Urinary bladder (tissue), 4 donors: ENCODE measurements around the gene NDEL1. TPM values are rescaled to one million over a fixed set of nuclear protein-coding genes. Genes with fewer than 3 reads are reported as not detected.

Source experiments
- DNase-seq: peaks from one replicate; pipeline ENCODE4 v3.0.0-alpha.2; 2015; ENCODE audit errors: extremely low spot score
- H3K27ac ChIP-seq: one replicate; pipeline ENCODE4 v1.5.1; 2013; ENCODE audit warnings: low read depth, mild to moderate bottlenecking, moderate library complexity
- H3K36me3 ChIP-seq: one replicate; pipeline ENCODE4 v1.6.1; 2013; ENCODE audit warnings: mild to moderate bottlenecking, moderate library complexity; ENCODE audit not compliant: insufficient read depth
- H3K4me1 ChIP-seq: one replicate; pipeline ENCODE4 v1.6.1; 2013; ENCODE audit warnings: mild to moderate bottlenecking, moderate library complexity; ENCODE audit not compliant: insufficient read depth
- H3K4me3 ChIP-seq: one replicate; pipeline ENCODE4 v1.5.1; 2013; ENCODE audit warnings: low read depth, low read length
- WGBS: extraction: QIAGEN DNeasy Blood & Tissue Kit; methylation state at CpG from one replicate; pipeline ENCODE4 v1.1.7; 2013; 5-methylcytosine and 5-hydroxymethylcytosine counted together
- polyA plus RNA-seq: library from polyadenylated mRNA; stranded (reverse); fragments of 200-250 nt; gene quantifications from one replicate; pipeline ENCODE4 v1.2.3, GENCODE V29; 2013
- small RNA-seq: library from RNA; depleted of rRNA; stranded (forward); fragments of <200 nt; gene quantifications from one replicate; pipeline ENCODE3, GENCODE V24; 2014
- total RNA-seq: library from RNA; depleted of rRNA; stranded (reverse); fragments of >200 nt; gene quantifications from one replicate; pipeline ENCODE4 v1.2.3, GENCODE V29; 2014
- donor health status: healthy with polysubstance abuse.
- donor health status: healthy.

NDEL1 gene
- total and polyA plus RNA-seq, 2 donors = 43.9 to 57.4 TPM

DNA sequence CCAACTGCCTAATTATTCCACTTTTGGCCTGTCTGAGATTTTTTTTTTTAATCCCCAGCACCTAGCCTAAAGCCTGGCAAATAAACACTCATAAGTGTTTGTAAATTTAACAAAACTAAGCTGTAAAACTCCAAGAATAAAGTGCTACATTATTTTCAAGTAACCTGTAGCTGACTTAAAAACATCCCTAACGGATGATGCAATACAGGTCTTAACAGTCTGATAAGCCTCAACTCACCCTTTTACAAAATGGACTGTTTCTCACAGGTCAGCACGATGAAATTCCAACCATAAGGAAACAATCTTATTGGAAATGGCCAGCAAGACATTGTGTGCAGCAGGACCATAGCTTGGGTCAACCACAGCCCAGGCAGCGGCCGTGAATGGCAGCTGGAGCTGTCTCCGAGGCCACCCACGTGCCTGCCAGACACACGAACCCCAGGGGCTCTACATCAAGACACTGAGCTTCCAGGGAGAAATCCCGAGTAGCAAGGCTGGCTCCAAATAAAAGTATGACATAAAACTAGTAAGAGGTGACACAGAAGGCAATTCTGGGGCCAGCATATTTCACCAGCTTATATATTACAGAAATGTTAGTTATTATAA lies 58.9 kb downstream of the NDEL1 start:
- no peak overlapping the region for H3K4me3 ChIP-seq
- H3K27ac ChIP-seq = no peak overlapping the region
- WGBS = 86% methylated on average over 8 of the region's 8 CpGs
- DNase-seq = no peak
- H3K36me3 ChIP-seq = no peaks in the 10 kb centered on the region
- no peaks in the 10 kb centered on the region for H3K4me1 ChIP-seq

- whole genome bisulfite sequencing = 89% methylated on average over 13 of the region's 13 CpGs
- no peaks in the 10 kb centered on the region for H3K36me3 ChIP-seq
- DNase-seq = no peak
- no peak overlapping the region for H3K4me3 ChIP-seq
- no peak overlapping the region for H3K27ac ChIP-seq
- H3K4me1 ChIP-seq = no peaks in the 10 kb centered on the region
These were observed 60.4 kb downstream of the NDEL1 start for GRCh38 chr17:8496081-8496480.

GRCh38 chr17:8499171-8499570 lies 63.5 kb downstream of the NDEL1 start:
- H3K4me3 ChIP-seq = no peak overlapping the region
- no peak overlapping the region for H3K27ac ChIP-seq
- DNase-seq = no peak
- no peaks in the 10 kb centered on the region for H3K4me1 ChIP-seq
- no peaks in the 10 kb centered on the region for H3K36me3 ChIP-seq
- 95% methylated on average over 9 of the region's 9 CpGs for WGBS

DNA sequence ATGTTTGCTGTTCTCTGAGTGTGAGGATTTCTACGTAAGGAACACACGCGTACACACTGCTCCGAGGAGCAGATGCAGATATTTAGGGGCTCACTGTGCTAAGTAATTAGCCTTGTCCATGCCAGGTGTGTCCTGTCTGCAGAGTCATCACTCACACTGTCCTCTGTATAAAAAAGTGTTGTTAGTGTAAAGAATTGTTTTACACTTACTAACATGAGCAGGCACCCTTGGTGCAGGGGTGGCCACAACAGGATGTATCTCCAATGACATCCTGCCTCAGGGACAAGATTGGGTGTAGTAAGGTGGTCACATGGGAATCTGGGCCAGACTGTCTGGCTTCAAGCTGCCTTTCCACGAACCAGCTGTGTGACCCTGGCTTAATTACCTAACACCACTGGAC lies 63.9 kb downstream of the NDEL1 start:
- Histone ChIP-seq H3K27ac (no peak overlapping the region), H3K4me3 (no peak overlapping the region), H3K36me3 (no peaks in the 10 kb centered on the region), H3K4me1 (no peaks in the 10 kb centered on the region)
- DNase-seq = no peak
- 83% methylated on average over 5 of the region's 5 CpGs for WGBS

DNA sequence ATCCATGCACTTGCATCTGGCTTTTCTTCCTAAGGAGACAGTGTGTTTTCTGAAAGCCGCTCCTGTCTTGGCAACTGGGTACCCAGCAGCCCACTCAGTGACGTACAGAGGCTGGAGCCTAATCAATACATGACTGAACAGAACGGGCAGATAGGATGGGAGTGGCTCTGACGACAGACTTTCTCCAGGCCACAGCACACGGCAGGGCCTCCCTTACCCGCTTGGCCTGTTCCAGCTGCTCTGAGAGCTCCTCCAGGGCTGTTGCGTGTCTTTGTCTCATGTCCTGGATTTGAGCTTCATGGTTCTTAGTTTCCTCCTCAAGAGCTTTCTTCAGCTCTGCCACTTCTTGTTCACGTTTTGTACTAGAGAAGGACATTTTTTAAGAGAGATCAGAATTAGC lies 64.9 kb downstream of the NDEL1 start:
- DNase-seq = no peak
- H3K4me3 ChIP-seq = no peak overlapping the region
- H3K4me1 ChIP-seq = no peaks in the 10 kb centered on the region
- H3K36me3 ChIP-seq = no peaks in the 10 kb centered on the region
- H3K27ac ChIP-seq = no peak overlapping the region
- 88% methylated on average over 8 of the region's 8 CpGs for WGBS

DNA sequence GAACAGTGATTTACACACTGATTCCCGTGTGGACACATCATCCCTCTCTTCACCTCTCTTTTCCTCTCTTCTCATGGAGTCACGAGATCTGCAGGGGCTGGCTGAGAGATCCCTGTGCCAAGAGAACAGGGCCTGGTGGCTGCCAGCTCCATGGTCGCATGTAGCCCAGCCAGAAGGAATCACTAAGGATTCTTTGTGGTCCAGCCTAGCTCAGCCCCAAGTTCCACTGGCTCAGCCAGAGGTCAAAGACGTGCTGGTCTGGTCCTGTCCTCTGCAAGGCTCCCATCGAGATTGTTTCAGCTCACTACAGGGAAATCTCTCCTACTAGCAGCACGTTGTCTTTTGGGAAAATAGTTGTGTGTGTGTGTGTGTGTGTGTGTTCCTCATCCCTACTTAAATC lies 66.4 kb downstream of the NDEL1 start:
- 73% methylated on average over 6 of the region's 6 CpGs for WGBS
- no peak overlapping the region for H3K4me3 ChIP-seq
- H3K4me1 ChIP-seq = no peaks in the 10 kb centered on the region
- no peak for DNase-seq
- no peak overlapping the region for H3K27ac ChIP-seq
- peaks cover 2% of the 10 kb centered on the region for H3K36me3 ChIP-seq

DNA sequence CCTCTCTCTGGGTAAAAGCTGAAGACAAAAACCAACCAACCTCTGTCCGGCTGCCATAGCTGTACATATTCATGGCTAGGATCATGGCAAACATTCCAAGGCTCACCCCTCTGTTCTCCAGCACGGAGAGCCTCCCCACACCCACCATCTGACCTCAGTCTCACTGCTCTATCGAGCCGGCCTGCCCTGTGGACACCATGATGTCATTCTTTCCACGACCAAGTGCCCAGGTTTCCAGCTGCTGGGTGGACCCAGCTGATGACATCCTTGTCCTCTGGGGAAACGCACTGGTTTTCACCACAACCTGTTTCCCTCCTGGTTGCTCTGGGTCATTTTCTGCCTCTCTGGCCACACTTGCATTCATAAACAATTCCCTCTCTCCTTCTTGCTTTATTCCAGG lies 67.7 kb downstream of the NDEL1 start:
- no peak for DNase-seq
- 57% methylated on average over 6 of the region's 6 CpGs for WGBS
- Histone ChIP-seq H3K27ac (no peak overlapping the region), H3K36me3 (peaks cover 2% of the 10 kb centered on the region), H3K4me1 (no peaks in the 10 kb centered on the region), H3K4me3 (no peak overlapping the region)

DNA sequence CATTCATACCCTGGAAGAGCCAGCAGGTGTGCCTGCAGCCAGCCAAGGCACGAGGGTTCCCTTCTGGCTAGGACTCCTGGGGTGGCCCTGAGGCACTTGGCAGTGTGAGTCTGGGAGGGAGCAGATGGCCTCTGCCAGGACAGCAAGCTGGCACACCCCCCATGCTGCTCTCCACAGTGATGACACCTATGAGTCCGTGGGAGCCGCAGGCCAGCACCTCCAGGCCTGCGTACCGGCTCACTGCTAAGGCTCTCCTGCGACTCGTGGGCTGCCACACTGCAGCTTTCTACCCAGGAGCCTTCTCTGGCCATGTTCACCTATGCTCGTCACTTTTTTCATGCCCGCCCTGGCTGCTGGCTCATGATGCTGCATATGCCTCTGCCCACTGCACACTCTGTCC lies 68.1 kb downstream of the NDEL1 start:
- Histone ChIP-seq H3K27ac (no peak overlapping the region), H3K4me1 (no peaks in the 10 kb centered on the region), H3K4me3 (no peak overlapping the region), H3K36me3 (peaks cover 2% of the 10 kb centered on the region)
- 96% methylated on average over 9 of the region's 9 CpGs for WGBS
- no peak for DNase-seq

GRCh38 chr17:8504460-8505207 lies 69.0 kb downstream of the NDEL1 start:
- no peak for DNase-seq
- WGBS = 93% methylated on average over 18 of the region's 18 CpGs
- no peak overlapping the region for H3K27ac ChIP-seq
- H3K4me3 ChIP-seq = no peak overlapping the region
- no peaks in the 10 kb centered on the region for H3K4me1 ChIP-seq
- H3K36me3 ChIP-seq = peaks cover 2% of the 10 kb centered on the region

DNA sequence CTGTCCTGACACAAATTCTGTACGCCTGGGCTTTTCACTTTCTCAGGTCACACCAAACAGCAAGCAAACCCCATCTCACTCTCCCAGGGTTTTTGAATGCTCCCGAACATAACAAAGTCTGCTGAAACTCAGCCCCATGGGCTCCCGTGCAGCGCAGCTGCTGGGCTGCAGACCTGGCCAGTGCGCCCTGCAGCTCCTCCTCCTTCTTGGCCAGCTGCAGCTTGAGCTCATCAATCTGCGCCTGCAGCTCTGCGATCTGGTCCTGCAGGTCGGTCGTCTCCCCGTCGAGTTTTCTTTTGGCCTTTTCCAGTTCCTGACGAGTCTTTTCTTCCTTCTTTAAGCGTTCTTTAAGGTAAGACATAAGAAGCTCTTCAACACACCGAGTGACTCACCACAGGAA lies 70.5 kb downstream of the NDEL1 start:
- no peak overlapping the region for H3K4me3 ChIP-seq
- WGBS = 84% methylated on average over 14 of the region's 14 CpGs
- H3K4me1 ChIP-seq = no peaks in the 10 kb centered on the region
- no peak for DNase-seq
- H3K27ac ChIP-seq = no peak overlapping the region
- peaks cover 2% of the 10 kb centered on the region for H3K36me3 ChIP-seq

DNA sequence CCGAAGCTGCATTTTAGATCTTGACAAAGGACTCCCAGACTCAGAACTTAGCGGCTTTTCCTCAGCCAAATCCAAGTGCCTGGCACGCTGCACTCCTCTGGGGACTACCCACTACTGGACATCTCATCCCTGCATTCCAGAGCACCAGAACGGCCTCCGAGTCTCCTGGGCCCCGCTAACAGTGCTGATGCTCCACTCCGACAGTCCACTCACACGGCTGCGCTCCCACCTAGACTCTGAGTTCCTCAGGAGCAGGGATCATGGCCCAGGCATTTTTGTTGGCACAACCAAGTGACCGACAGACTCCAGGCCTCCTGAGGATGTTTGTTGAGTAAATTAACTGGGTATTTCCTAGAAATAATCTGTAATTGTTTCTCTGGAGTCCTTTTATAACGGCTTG lies 79.1 kb downstream of the NDEL1 start:
- H3K36me3 ChIP-seq = peaks cover 2% of the 10 kb centered on the region
- 90% methylated on average over 11 of the region's 11 CpGs for WGBS

More for the DNA sequence above, 79.1 kb downstream of the NDEL1 start:
- no peak overlapping the region for H3K27ac ChIP-seq
- DNase-seq = no peak
- H3K4me1 ChIP-seq = no peaks in the 10 kb centered on the region
- no peak overlapping the region for H3K4me3 ChIP-seq

Small RNAs within 50 kb of the gene (small RNA-seq; reads per million reads assigned to genes)
- not detected for gene RNU7-43P

Other genes starting within 250 kb of the NDEL1 start
- 3.6 TPM for gene BORCS6, start 245.7 kb upstream of the NDEL1 start, total RNA-seq
- gene BORCS6, start 245.7 kb upstream of the NDEL1 start, polyA plus RNA-seq = 14.9 TPM
- 9.3 TPM for gene AURKB, start 225.3 kb upstream of the NDEL1 start, total RNA-seq
- gene AURKB, start 225.3 kb upstream of the NDEL1 start, polyA plus RNA-seq = 0.66 TPM
- 7.9 TPM for gene CTC1, start 187.8 kb upstream of the NDEL1 start, total RNA-seq
- gene CTC1, start 187.8 kb upstream of the NDEL1 start, polyA plus RNA-seq = 16.1 TPM
- gene PFAS, start 186.6 kb upstream of the NDEL1 start, total RNA-seq = 13.6 TPM
- 13.1 TPM for gene PFAS, start 186.6 kb upstream of the NDEL1 start, polyA plus RNA-seq
- gene RANGRF, start 147.2 kb upstream of the NDEL1 start, total RNA-seq = 4.3 TPM
- 49.3 TPM for gene RANGRF, start 147.2 kb upstream of the NDEL1 start, polyA plus RNA-seq
- 1.2 TPM for gene SLC25A35, start 140.5 kb upstream of the NDEL1 start, total RNA-seq
- 6.0 TPM for gene SLC25A35, start 140.5 kb upstream of the NDEL1 start, polyA plus RNA-seq
- 3.7 TPM for gene ARHGEF15, start 125.6 kb upstream of the NDEL1 start, total RNA-seq
- 13.0 TPM for gene ARHGEF15, start 125.6 kb upstream of the NDEL1 start, polyA plus RNA-seq
- not detected for gene ODF4, start 96.0 kb upstream of the NDEL1 start, total RNA-seq
- gene ODF4, start 96.0 kb upstream of the NDEL1 start, polyA plus RNA-seq = not detected
- gene RPL26, start 52.7 kb upstream of the NDEL1 start, total RNA-seq = 3,064 TPM
- gene RPL26, start 52.7 kb upstream of the NDEL1 start, polyA plus RNA-seq = 3,805 TPM
- gene RNF222, start 38.1 kb upstream of the NDEL1 start, total RNA-seq = not detected
- not detected for gene RNF222, start 38.1 kb upstream of the NDEL1 start, polyA plus RNA-seq
- gene MYH10, start 194.8 kb downstream of the NDEL1 start, total RNA-seq = 152 TPM
- gene MYH10, start 194.8 kb downstream of the NDEL1 start, polyA plus RNA-seq = 21.5 TPM